ENCODE measurements around the gene MITD1.
"Not testable (repeated sequence)": the region's sequence is repeated elsewhere in the genome, so short reads cannot be mapped to it uniquely, and the experiment has no call there.

MITD1 gene

GRCh38 chr2:99154643-99155536 is 26.0 kb downstream of the MITD1 start, which contains the start of the genes LIPT1 and TSGA10:
Gene LIPT1 (plus strand): TSS chr2:99154967. CDS start chr2:99161958, 6,991 bp downstream.
Gene TSGA10 (minus strand): TSS chr2:99154942. CDS start chr2:99109439, 45,503 bp downstream.
- peak; percentile 15 to 61 for DNase-seq

GRCh38 chr2:99153921-99154604 is 26.8 kb downstream of the MITD1 start:
- DNase-seq = peak in 1 of 2 experiments; percentile 23

GRCh38 chr2:99152199-99152895 is 28.5 kb downstream of the MITD1 start:
- no peak for DNase-seq

- DNase-seq = no peak
Observed at GRCh38 chr2:99150706-99151105, 30.2 kb downstream of the MITD1 start.

- DNase-seq = peak; percentile 84 to 95
Observed at GRCh38 chr2:99141110-99142108, 39.4 kb downstream of the MITD1 start, which contains the start of gene C2orf15. Gene C2orf15 (plus strand): TSS chr2:99141707. CDS start chr2:99150559, 8,852 bp downstream.

GRCh38 chr2:99140860-99141109 is 40.1 kb downstream of the MITD1 start:
- DNase-seq = no peak

- DNase-seq = no peak
Observed at GRCh38 chr2:99140056-99140859, 40.6 kb downstream of the MITD1 start.

GRCh38 chr2:99139003-99139402 is 41.9 kb downstream of the MITD1 start:
- DNase-seq = no peak

- DNase-seq = not testable (repeated sequence)
Observed at GRCh38 chr2:99135044-99135556, 45.8 kb downstream of the MITD1 start.

- no peak for DNase-seq
Observed at GRCh38 chr2:99127981-99128380, 52.9 kb downstream of the MITD1 start.
